ENCODE measurements around the gene SLC38A3.

GRCh38 chr3:50260027-50260941 is 55.2 kb downstream of the SLC38A3 start:
- TF ChIP-seq CTCF (IDR thresholded peaks at IDR 0.05): peak; percentile 95 to 99 (median 98)
- peak in 1 of 2 donors; percentile 71 for TF ChIP-seq POLR2A (IDR thresholded peaks at IDR 0.05)
